H1 (cell line): ENCODE results near the gene C6orf120. TPM values are rescaled to one million over a fixed set of nuclear protein-coding genes. Genes with fewer than 3 reads are reported as not detected.

ENCODE experiments used
- CTCF ChIA-PET: fragments of 300-600 bp; sonication (Branson Sonifier 250); formaldehyde crosslinking; loops from one replicate; lab custom pipeline; 2021; ENCODE audit not compliant: partially characterized antibody; lab: Charles Lee
- POLR2A ChIA-PET: fragments of 300-600 bp; sonication (Branson Sonifier 250); formaldehyde crosslinking; loops from one replicate; lab custom pipeline; 2021; ENCODE audit warnings: inconsistent platforms; ENCODE audit not compliant: partially characterized antibody; lab: Charles Lee
- DNase-seq, 2 experiments: peaks; one replicate each; pipeline versions ENCODE4 v3.0.0 to v3.0.0-alpha.2; 2010 to 2022; ENCODE audit warnings: low spot score in 2 of 2, low read depth in 1 of 2, mixed read lengths in 1 of 2
- FAIRE-seq: peaks from 2 replicates; lab custom pipeline; 2011; peaks lifted over from hg19 to GRCh38; lab: Jason Lieb, UNC
- H2AFZ ChIP-seq: 2 replicates; pipeline ENCODE4 v1.8.1; 2012; ENCODE audit warnings: low read length, inconsistent platforms
- H2AK5ac ChIP-seq: 2 replicates; pipeline ENCODE4 v1.6.1; 2013; ENCODE audit warnings: low read depth, low read length
- H2BK120ac ChIP-seq: replicated peaks from 2 replicates; pipeline ENCODE3; 2013; ENCODE audit warnings: low read depth, low read length, inconsistent platforms
- H2BK12ac ChIP-seq: 2 replicates; pipeline ENCODE4 v1.6.1; 2013; ENCODE audit warnings: low read depth, low read length
- H2BK15ac ChIP-seq: 2 replicates; pipeline ENCODE4 v1.6.1; 2013; ENCODE audit warnings: low read length
- H2BK20ac ChIP-seq: 2 replicates; pipeline ENCODE4 v1.6.1; 2013; ENCODE audit warnings: low read length
- H2BK5ac ChIP-seq: 2 replicates; pipeline ENCODE4 v1.6.1; 2013; ENCODE audit warnings: low read depth, low read length
- H3K14ac ChIP-seq: 2 replicates; pipeline ENCODE4 v1.6.1; 2013; ENCODE audit warnings: inconsistent platforms; ENCODE audit not compliant: insufficient read length
- H3K18ac ChIP-seq: 2 replicates; pipeline ENCODE4 v1.6.1; 2013; ENCODE audit warnings: low read length; ENCODE audit errors: extremely low read depth
- H3K23ac ChIP-seq: 2 replicates; pipeline ENCODE4 v1.6.1; 2013; ENCODE audit warnings: inconsistent platforms; ENCODE audit not compliant: insufficient read length
- H3K23me2 ChIP-seq: 2 replicates; pipeline ENCODE4 v1.6.1; 2013; ENCODE audit warnings: low read depth, low read length
- H3K27ac ChIP-seq: 2 replicates; pipeline ENCODE4 v1.6.1; 2011; ENCODE audit warnings: low read depth, low read length, inconsistent platforms
- H3K27me3 ChIP-seq, 4 experiments: replicated peaks in 1 of 4; 1 replicate in 1 of 4; 2 replicates in 3 of 4; pipeline versions ENCODE4 v1.6.1 to v1.8.1; 2011 to 2013; ENCODE audit warnings: low read length in 3 of 4, mild to moderate bottlenecking in 3 of 4, inconsistent platforms in 2 of 4, mixed read lengths in 2 of 4, moderate library complexity in 1 of 4; ENCODE audit not compliant: control insufficient read depth in 3 of 4, insufficient read depth in 3 of 4; ENCODE audit errors: extremely low read depth in 1 of 4
- H3K36me3 ChIP-seq, 4 experiments: 2 replicates each; pipeline versions ENCODE4 v1.6.1 to v1.8.1; 2011 to 2013; ENCODE audit warnings: mild to moderate bottlenecking in 4 of 4, low read length in 3 of 4, moderate library complexity in 2 of 4, control low read depth in 1 of 4, inconsistent platforms in 1 of 4; ENCODE audit not compliant: insufficient read depth in 4 of 4, control insufficient read depth in 2 of 4
- H3K4ac ChIP-seq: replicated peaks from 2 replicates; pipeline ENCODE3; 2013; ENCODE audit warnings: low read length, low read depth, mixed read lengths, inconsistent platforms; ENCODE audit not compliant: insufficient read length
- H3K4me1 ChIP-seq, 4 experiments: replicated peaks in 1 of 4; 1 replicate in 1 of 4; 2 replicates in 3 of 4; pipeline versions ENCODE4 v1.6.1 to v1.8.1; 2011 to 2013; ENCODE audit warnings: low read length in 3 of 4, inconsistent platforms in 2 of 4, mixed read lengths in 1 of 4; ENCODE audit not compliant: insufficient read depth in 4 of 4, control insufficient read depth in 3 of 4
- H3K4me2 ChIP-seq, 2 experiments: 2 replicates each; pipeline versions ENCODE4 v1.6.1 to v1.8.1; 2011 to 2013; ENCODE audit warnings: low read depth in 2 of 2, low read length in 2 of 2, control low read depth in 1 of 2, inconsistent platforms in 1 of 2, mild to moderate bottlenecking in 1 of 2; ENCODE audit not compliant: insufficient read depth in 1 of 2
- H3K4me3 ChIP-seq, 4 experiments: fragments of 200-600, 300-600 bp in 1 of 4; sonication (generic), shearing (Covaris generic), sonication (Bioruptor Twin) in 1 of 4; 2 replicates each; pipeline versions ENCODE4 v1.5.1 to v1.8.1; 2011 to 2016; ENCODE audit warnings: low read length in 4 of 4, low read depth in 3 of 4, control low read depth in 2 of 4, inconsistent platforms in 2 of 4, mild to moderate bottlenecking in 2 of 4, mixed read lengths in 1 of 4, moderate library complexity in 1 of 4; ENCODE audit not compliant: insufficient read depth in 2 of 4; ENCODE audit errors: extremely low read depth in 1 of 4
- H3K56ac ChIP-seq: replicated peaks from 2 replicates; pipeline ENCODE3; 2013; ENCODE audit warnings: low read depth, mild to moderate bottlenecking, mixed read lengths, low read length, inconsistent platforms; ENCODE audit not compliant: insufficient read length
- H3K79me1 ChIP-seq: 2 replicates; pipeline ENCODE4 v1.6.1; 2013; ENCODE audit warnings: low read depth, low read length, control low read depth
- H3K79me2 ChIP-seq, 2 experiments: 2 replicates each; pipeline versions ENCODE4 v1.6.1 to v1.8.1; 2012 to 2013; ENCODE audit warnings: low read length in 2 of 2, mild to moderate bottlenecking in 2 of 2, inconsistent platforms in 1 of 2; ENCODE audit not compliant: insufficient read depth in 2 of 2, control insufficient read depth in 1 of 2
- H3K9ac ChIP-seq, 4 experiments: replicated peaks in 1 of 4; 1 replicate in 1 of 4; 2 replicates in 3 of 4; pipeline versions ENCODE4 v1.6.1 to v1.8.1; 2011 to 2013; ENCODE audit warnings: low read depth in 3 of 4, low read length in 3 of 4, control low read depth in 2 of 4, mild to moderate bottlenecking in 2 of 4, moderate library complexity in 2 of 4, inconsistent platforms in 1 of 4; ENCODE audit errors: extremely low read depth in 1 of 4
- H3K9me3 ChIP-seq, 2 experiments: 2 replicates each; pipeline versions ENCODE4 v1.6.1 to v1.8.1; 2012 to 2013; ENCODE audit warnings: mild to moderate bottlenecking in 2 of 2, moderate library complexity in 2 of 2, control low read depth in 1 of 2, inconsistent platforms in 1 of 2, low read depth in 1 of 2, low read length in 1 of 2, mixed read lengths in 1 of 2; ENCODE audit not compliant: insufficient read depth in 2 of 2
- H4K20me1 ChIP-seq, 2 experiments: replicated peaks in 1 of 2; 2 replicates each; pipeline versions ENCODE3 to v1.8.1; 2011 to 2013; ENCODE audit warnings: inconsistent platforms in 2 of 2, low read length in 2 of 2, mild to moderate bottlenecking in 1 of 2; ENCODE audit not compliant: insufficient read depth in 2 of 2, control insufficient read depth in 1 of 2
- H4K5ac ChIP-seq: 2 replicates; pipeline ENCODE4 v1.6.1; 2013; ENCODE audit warnings: low read length, low read depth, mixed read lengths, inconsistent platforms; ENCODE audit not compliant: insufficient read length
- H4K8ac ChIP-seq: 2 replicates; pipeline ENCODE4 v1.8.0; 2013; ENCODE audit warnings: mild to moderate bottlenecking, moderate library complexity, low read length, inconsistent platforms; ENCODE audit not compliant: insufficient read depth; ENCODE audit errors: extremely low read depth
- H4K91ac ChIP-seq: replicated peaks from 2 replicates; pipeline ENCODE3; 2013; ENCODE audit warnings: low read length, mixed read lengths, inconsistent platforms; ENCODE audit not compliant: insufficient read length
- NANOG ChIP-seq: IDR thresholded peaks from 2 replicates; pipeline ENCODE4 v1.6.1; 2011; ENCODE audit warnings: low read length, low read depth, mild to moderate bottlenecking, inconsistent platforms; ENCODE audit not compliant: insufficient read depth, poor library complexity, severe bottlenecking
- WGBS, 2 experiments: shearing (Covaris generic) in 1 of 2; methylation state at CpG; one replicate each; pipeline versions ENCODE4 v1.1.6 to v1.1.7; 2013 to 2015; ENCODE audit warnings: low lambda C conversion rate in 2 of 2, mixed read lengths in 2 of 2, inconsistent platforms in 1 of 2, low coverage in 1 of 2, missing lambda C conversion rate in 1 of 2; ENCODE audit not compliant: insufficient replicate concordance in 2 of 2, insufficient coverage in 1 of 2, insufficient read length in 1 of 2; ENCODE audit errors: extremely low coverage in 1 of 2, missing lambda C conversion rate in 1 of 2; 5-methylcytosine and 5-hydroxymethylcytosine counted together
- polyA plus RNA-seq, 7 experiments: library from polyadenylated mRNA; depleted of rRNA in 3 of 7; stranded (reverse) in 5 of 7; unstranded in 2 of 7; fragments of >200 nt in 5 of 7; fragments of 200-250 nt in 2 of 7; gene quantifications; 1 replicate in 5 of 7; 2 replicates in 1 of 7; 4 replicates in 1 of 7; pipeline versions ENCODE4 v1.2.1 to v1.2.3, GENCODE V29; 2011 to 2013; ENCODE audit warnings: missing spikeins in 2 of 7, mixed read lengths in 2 of 7
- total RNA-seq: library from RNA; stranded (reverse); fragmentation: NEBNext Ultra II Directional; extraction: Animal tissue kit (Norgen Biotek cat#: 25700); gene quantifications from 2 replicates; pipeline ENCODE4 v1.2.1, GENCODE V29; 2021

C6orf120 gene
- total and polyA plus RNA-seq, 2 of the 8 experiments (the other 6 are each of a cell fraction or from before 2014, with no cell fraction given) = 16.2 to 30.6 TPM

DNA sequence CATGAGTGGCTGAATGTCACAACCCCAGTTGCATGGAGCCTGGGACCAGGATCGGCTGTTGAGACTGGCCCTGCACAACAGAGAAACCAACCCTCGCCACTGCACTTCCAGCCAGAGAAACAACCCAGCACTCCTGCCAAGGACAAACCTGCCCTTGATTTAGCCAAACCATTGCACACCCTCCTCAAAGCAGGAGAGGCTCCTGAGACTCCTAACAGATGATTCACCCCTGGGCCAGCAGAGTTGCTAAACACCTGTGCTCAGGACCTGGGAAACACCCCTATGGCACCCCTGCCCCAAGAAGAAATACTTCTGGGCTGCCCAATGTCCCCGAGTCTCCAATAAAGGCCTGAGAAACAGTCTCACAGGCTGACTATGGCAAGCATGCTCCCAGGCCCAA, 17.9 kb upstream of the C6orf120 start:
- Histone ChIP-seq H3K23me2 (no peaks in the 10 kb centered on the region), H3K4me1 (no peaks in the 10 kb centered on the region), H3K79me1 (no peaks in the 10 kb centered on the region; the same call in 1 of the 2 replicates), H3K56ac (no peak overlapping the region), H3K4me3 (no peak overlapping the region), H3K4me2 (no peak overlapping the region), H3K9me3 (no peaks in the 10 kb centered on the region; a peak in 1 of 4 replicates), H2BK20ac (no peak overlapping the region), H2BK15ac (no peak overlapping the region), H3K18ac (no peak overlapping the region), H4K5ac (no peak overlapping the region), H3K27me3 (no peaks in the 10 kb centered on the region), H2BK12ac (no peak overlapping the region), H2BK120ac (no peak overlapping the region), H3K14ac (no peak overlapping the region), H3K23ac (no peak overlapping the region), H4K20me1 (peaks cover 2 to 7% of the 10 kb centered on the region in 2 experiments), H3K9ac (no peak overlapping the region), H2AK5ac (no peak overlapping the region), H2AFZ (no peak overlapping the region), H4K91ac (no peak overlapping the region), H3K36me3 (peaks cover 0 to 30% (median 15%) of the 10 kb centered on the region in 4 experiments; a peak in 7 of 8 replicates), H3K4ac (no peak overlapping the region), H3K79me2 (peaks cover 0 to 57% of the 10 kb centered on the region in 2 experiments; a peak in 3 of 4 replicates), H3K27ac (no peak overlapping the region), H2BK5ac (no peak overlapping the region; the same call in 1 of the 2 replicates), H4K8ac (no peak overlapping the region; the same call in 1 of the 2 replicates)
- FAIRE-seq (no peak), DNase-seq (peak in 1 of 2 experiments; percentile 23)
- ChIA-PET CTCF (interaction anchor here (0.6 to 1.2 kb wide), 2 partner anchors 13 to 41 kb away, joined by 3 to 5 read pairs; no protein-coding TSS in a partner anchor), POLR2A (interaction anchor here (0.9 kb wide), 1 partner anchor 18 kb away, joined by 3 read pairs; the partner anchor contains the start of genes C6orf120 and WDR27)
- 89% methylated on average over 2 of the region's 3 CpGs; no CpG with 5 or more reads in 1 of the 2 experiments for WGBS, 2 experiments
- TF ChIP-seq NANOG = no peak
